ENCODE results near the gene SYK. TPM values are rescaled to one million over a fixed set of nuclear protein-coding genes. Genes with fewer than 3 reads are reported as not detected.

The SYK gene
- polyA plus RNA-seq, 3 donors = 51.1 to 186 (median 177) TPM

- Histone ChIP-seq H3K9ac (ENCODE audit: insufficient read depth, low read length, poor library complexity, severe bottlenecking) (no peak overlapping the region), H3K36me3 (replicated peaks in 1 of 2; ENCODE audit: control insufficient read depth in 1 of 2, insufficient read depth in 2 of 2, low read length in 2 of 2) (peaks cover 84 to 96% of the 10 kb centered on the region in 2 donors), H3K4me1 (ENCODE audit: control insufficient read depth in 1 of 2, insufficient read depth in 2 of 2, low read length in 2 of 2) (no peaks in the 10 kb centered on the region), H3K79me2 (ENCODE audit: insufficient read depth, low read length) (no peaks in the 10 kb centered on the region), H3K27ac (ENCODE audit: low read depth in 1 of 2, low read length in 2 of 2) (no peak overlapping the region), H3K4me3 (replicated peaks in 1 of 3; ENCODE audit: low read depth in 2 of 3, low read length in 3 of 3) (no peak overlapping the region), H4K20me1 (ENCODE audit: insufficient read depth, low read length) (peaks cover 76% of the 10 kb centered on the region), H3K9me3 (replicated peaks in 1 of 2; ENCODE audit: control insufficient read depth in 1 of 2, insufficient read depth in 1 of 2, low read length in 2 of 2) (peaks cover 0 to under 1% of the 10 kb centered on the region in 2 donors), H3K4me2 (replicated peaks; ENCODE audit: extremely low read depth, low read length, poor library complexity, severe bottlenecking) (no peak overlapping the region), H2AFZ (ENCODE audit: insufficient read depth, low read depth, low read length, poor library complexity, severe bottlenecking) (no peak overlapping the region), H3K27me3 (ENCODE audit: control insufficient read depth in 2 of 2, insufficient read depth in 2 of 2, low read length in 2 of 2) (no peaks in the 10 kb centered on the region)
- Mint-ChIP-seq H3K9me3 (no peaks in the 10 kb centered on the region), H3K36me3 (peaks cover 81 to 90% of the 10 kb centered on the region in 2 donors), H3K4me1 (no peaks in the 10 kb centered on the region), H3K27ac (peak overlapping the region in 2 of 7 donors; percentile 65 to 67), H3K4me3 (no peak overlapping the region), H3K27me3 (ENCODE audit: low read depth in 3 of 3) (peaks cover 0 to 2% (median 0%) of the 10 kb centered on the region in 3 donors)
- WGBS (ENCODE audit: insufficient coverage) = 100% methylated on average over 6 of the region's 8 CpGs
- intact Hi-C loops (cut with micrococcal nuclease) = no loop called here
- no peak for DNase-seq
- TF ChIP-seq CTCF (IDR thresholded peaks at IDR 0.05) = no peak
Measured at GRCh38 chr9:90888941-90889340, 87.3 kb downstream of the SYK start.

- Histone ChIP-seq H4K20me1 (ENCODE audit: insufficient read depth, low read length) (peaks cover 90% of the 10 kb centered on the region), H3K27me3 (ENCODE audit: control insufficient read depth in 2 of 2, insufficient read depth in 2 of 2, low read length in 2 of 2) (no peaks in the 10 kb centered on the region), H3K4me3 (replicated peaks in 1 of 3; ENCODE audit: low read depth in 2 of 3, low read length in 3 of 3) (no peak overlapping the region), H3K79me2 (ENCODE audit: insufficient read depth, low read length) (no peaks in the 10 kb centered on the region), H3K36me3 (replicated peaks in 1 of 2; ENCODE audit: control insufficient read depth in 1 of 2, insufficient read depth in 2 of 2, low read length in 2 of 2) (peaks cover 96 to 100% of the 10 kb centered on the region in 2 donors), H2AFZ (ENCODE audit: insufficient read depth, low read depth, low read length, poor library complexity, severe bottlenecking) (no peak overlapping the region), H3K4me2 (replicated peaks; ENCODE audit: extremely low read depth, low read length, poor library complexity, severe bottlenecking) (no peak overlapping the region), H3K9me3 (replicated peaks in 1 of 2; ENCODE audit: control insufficient read depth in 1 of 2, insufficient read depth in 1 of 2, low read length in 2 of 2) (no peaks in the 10 kb centered on the region), H3K27ac (ENCODE audit: low read depth in 1 of 2, low read length in 2 of 2) (peak overlapping the region in 1 of 2 donors; percentile 32), H3K9ac (ENCODE audit: insufficient read depth, low read length, poor library complexity, severe bottlenecking) (no peak overlapping the region), H3K4me1 (ENCODE audit: control insufficient read depth in 1 of 2, insufficient read depth in 2 of 2, low read length in 2 of 2) (no peaks in the 10 kb centered on the region)
- no peak for DNase-seq
- Mint-ChIP-seq H3K4me1 (no peaks in the 10 kb centered on the region), H3K27ac (peak overlapping the region in 4 of 7 donors; percentile 5 to 70 (median 40)), H3K4me3 (no peak overlapping the region), H3K27me3 (ENCODE audit: low read depth in 3 of 3) (peaks cover 0 to 2% (median 0%) of the 10 kb centered on the region in 3 donors), H3K9me3 (no peaks in the 10 kb centered on the region), H3K36me3 (peaks cover 90 to 98% of the 10 kb centered on the region in 2 donors)
- WGBS (ENCODE audit: insufficient coverage) = 97% methylated on average over 8 of the region's 10 CpGs
- intact Hi-C loops (cut with micrococcal nuclease) = no loop called here
- TF ChIP-seq CTCF (IDR thresholded peaks at IDR 0.05) = no peak
Measured at GRCh38 chr9:90890146-90890810, 88.7 kb downstream of the SYK start.

Data from CD14-positive monocyte (primary cell).